NCI-H345 (cell line): Measurements from ENCODE around the gene BARHL1.
A peak's percentile ranks its signal among the peaks of the same experiment; 100 is the strongest.

Experiments used
- DNase-seq: peaks from one replicate; lab custom pipeline; 2025; lab: John Stamatoyannopoulos, UW

Gene BARHL1

DNA sequence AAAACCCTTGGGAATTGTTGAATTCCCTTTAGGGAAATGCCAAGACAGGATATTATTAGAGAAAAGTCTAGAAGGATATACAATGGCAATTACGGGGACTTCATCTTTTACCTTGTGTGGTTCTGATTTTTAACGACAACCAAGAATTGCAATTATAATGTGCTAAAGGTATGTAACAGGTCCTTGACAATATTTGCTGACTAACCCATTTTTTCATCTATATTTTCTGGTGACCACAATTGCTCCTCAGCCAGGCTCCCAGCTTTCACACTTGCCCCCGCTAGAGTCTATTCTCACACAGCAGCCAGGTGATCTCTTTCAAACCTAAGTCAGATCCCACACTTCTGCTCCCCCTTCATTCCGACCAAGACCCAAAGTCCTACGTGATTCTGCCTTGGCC lies 34.3 kb downstream of the BARHL1 start:
- DNase-seq: no peak

DNA sequence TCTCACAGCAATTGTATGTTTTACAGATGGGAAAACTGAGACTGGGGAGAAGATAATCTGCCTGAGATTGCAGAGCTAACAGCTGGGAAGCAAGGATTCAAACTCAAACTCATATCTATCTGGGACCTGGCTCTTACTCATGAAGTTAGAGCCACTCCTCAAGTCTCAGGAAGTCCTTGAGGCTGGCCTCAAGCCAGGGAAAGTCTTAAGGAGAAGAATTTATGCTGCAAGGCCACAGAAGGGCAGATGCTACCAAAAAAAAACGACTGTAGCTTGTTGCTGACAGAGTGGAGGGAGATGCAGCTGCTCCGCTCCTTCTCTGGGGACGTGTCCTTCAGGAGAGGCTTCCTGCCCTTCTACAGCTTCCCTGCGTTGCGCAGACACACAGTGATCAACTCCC lies 39.8 kb downstream of the BARHL1 start:
- DNase-seq: peak; percentile 78

DNA sequence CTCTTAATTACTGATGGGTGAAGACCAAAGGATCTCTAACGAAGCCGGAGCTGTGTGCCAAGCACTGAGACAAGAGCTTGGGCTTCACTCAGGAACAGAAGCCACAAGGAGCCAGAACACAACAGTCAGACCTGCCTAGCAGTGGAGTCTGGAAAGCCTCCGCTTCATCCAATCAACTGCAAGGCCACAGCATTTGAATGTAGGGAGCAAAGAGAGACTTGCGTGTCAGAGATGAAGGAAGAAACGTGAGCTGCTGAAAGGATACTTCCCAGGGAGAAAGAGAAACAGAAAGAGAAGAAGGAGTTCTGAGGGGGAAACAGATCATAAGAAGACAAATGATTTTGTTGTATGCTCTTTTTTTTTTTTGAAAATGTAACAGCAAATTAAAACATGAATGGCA lies 43.9 kb downstream of the BARHL1 start:
- DNase-seq: no peak

DNA sequence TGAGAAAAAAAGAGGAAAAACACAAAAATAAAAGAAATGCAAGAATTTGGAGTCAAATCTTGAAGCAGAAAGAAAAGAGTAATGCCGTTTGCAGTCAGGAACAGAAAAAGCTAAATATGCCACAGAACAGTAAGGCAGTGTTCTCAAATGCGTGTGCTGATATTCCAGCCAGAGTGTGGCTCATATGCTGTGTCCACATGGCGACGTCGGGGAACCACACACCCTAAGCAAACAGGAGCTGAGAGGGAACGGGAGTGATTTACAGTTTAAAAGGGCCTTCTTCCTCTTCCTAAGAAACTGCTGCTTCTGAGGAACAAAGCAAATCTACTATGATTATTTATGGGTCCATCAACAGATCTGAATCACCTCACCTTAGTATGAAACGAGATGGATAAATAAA lies 44.7 kb downstream of the BARHL1 start:
- no peak for DNase-seq

DNA sequence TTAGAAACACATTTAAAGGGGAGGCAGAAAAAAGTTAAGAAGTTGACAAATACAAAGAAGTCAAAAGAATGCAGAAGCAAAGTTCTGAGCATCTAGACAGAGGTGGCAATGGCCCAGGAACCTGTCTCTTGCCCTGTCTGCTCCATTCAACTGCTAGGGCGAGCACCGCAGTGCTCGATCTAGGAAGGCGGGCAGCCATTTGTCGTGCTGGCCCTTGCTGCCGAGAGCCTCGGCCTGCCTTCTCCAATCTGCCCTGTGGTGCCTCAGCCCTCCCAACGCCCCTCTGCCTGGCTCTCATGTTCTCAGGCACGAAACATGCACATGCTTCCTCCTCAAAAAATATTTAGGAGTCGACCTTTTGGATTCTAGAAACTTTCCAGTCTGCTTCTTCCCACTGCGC lies 45.2 kb downstream of the BARHL1 start:
- no peak for DNase-seq

DNA sequence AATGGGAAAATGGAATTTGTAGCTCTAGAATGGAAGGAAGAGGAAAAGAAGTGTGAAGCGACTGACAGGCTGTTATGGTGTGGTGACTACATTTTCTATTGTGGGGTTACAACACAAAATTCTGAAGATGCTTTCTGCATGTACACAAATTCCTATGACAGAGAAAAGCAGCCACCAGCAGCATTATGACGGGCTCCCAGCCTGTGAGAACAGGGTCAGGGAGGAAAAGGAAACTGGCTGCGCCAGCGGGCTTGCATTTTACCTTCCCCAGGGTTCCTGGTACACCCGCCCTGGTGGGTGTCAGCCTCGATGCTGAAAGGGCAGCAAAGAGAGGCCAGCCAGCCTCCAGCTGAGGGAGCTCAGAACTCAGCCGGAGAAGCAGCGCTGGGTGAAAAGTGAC lies 46.3 kb downstream of the BARHL1 start:
- DNase-seq: no peak

DNA sequence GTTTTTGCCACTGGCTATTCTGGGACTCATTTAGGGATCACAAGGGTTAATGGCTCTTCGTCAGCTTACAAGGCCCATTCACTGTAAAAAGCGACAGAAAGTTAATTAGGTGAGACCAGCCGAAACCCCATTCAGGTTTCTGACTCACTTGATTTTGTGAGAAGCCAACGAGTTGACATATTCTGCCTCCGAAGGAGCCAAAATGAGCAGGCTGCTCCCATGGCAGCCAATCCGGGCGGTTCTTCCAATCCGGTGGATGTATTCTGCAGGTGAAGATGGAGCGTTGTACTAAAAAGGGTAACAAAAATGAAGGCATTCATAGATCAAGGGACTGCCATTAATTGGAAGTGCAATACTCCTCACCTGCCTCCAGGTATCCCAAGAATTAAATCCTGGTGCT lies 47.7 kb downstream of the BARHL1 start:
- DNase-seq: peak; percentile 77

DNA sequence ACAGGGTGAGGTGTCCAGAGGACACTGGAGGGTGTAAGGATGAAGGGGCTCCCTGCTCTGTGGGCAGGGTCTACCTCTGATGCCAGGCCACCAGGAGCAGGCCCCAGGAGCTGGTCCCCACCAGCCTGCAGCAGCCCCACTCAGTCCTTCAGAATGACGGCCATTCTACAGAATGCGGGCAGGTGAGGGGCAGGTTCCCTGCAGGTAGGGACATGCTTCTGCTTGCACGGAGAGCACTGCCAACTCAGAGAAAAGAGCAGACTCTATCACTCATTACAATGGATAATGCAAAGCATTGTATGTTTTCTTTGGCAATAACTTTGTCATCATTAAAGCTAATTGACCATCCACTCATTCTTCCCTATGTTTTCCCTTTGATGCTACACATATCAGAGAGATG lies 48.4 kb downstream of the BARHL1 start:
- DNase-seq: peak; percentile 50

DNA sequence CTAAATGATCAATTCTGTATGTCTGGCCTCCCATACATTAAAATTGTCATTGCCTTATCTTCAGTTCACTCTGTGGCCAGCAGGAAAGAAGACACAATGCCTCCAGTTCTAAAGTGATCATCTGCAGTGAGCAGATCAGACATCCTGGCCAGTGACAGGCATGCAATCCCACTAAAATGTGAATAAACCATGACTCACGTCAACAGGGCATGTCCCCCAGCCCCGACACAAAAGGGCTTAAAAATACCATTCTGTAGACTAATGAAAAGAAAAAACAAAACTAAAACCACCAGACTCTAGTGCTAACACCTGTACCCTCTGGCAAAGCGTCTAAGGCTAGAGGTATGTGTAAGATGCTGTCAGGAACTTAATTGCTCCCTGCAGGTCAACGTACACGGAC lies 48.9 kb downstream of the BARHL1 start:
- DNase-seq: peak; percentile 42

DNA sequence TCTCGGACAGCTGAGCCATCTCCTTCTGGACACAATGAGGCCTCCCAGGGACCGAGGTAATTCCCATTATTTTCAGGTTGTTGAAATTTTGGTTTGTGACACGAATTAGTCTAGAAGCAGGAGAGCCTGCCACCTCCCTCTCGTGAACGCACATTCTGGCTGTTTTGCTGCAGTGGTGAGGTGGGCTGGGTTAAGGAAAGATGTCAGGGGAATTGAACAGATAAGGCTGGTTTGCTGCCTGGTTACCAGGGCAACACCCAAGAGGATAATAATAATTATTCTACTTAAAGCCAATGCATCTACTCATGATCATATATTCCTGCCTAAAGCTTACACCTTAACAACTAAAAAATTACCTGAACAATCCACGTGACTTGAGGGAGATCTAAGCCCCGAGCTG lies 49.3 kb downstream of the BARHL1 start:
- no peak for DNase-seq

DNA sequence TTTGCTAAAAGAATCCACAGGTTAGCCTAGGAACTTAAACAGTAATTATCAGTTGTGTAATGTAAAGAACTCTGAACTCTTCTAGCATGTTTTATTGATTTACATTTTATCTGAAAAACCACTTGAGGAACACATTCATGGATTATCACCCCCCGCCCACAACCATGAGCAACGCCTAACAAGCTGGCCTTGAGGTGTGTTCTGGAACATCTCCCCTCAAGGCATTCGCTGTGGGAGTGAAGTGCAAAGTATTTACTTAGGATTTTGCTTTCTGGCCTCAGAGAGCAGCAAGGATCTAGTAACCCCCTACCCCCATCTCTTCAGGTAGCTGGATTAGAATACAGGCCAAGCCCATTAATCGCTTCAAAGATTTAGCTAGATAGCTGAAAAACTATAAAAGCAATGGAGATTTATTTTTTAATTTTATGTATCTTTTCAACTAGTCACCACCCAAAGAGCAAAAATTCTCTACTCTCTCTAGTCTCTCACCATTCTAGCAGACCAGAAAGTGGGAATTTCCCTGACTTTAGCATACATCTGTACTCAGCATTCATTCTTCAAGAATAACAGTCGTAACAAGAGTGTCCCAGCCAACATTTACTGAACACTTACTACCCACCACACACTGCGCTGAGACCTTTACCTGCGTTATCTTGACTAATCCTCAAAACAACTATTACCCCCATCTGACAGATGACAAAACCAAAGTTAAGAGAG lies 50.2 kb downstream of the BARHL1 start:
- peak; percentile 21 for DNase-seq

DNA sequence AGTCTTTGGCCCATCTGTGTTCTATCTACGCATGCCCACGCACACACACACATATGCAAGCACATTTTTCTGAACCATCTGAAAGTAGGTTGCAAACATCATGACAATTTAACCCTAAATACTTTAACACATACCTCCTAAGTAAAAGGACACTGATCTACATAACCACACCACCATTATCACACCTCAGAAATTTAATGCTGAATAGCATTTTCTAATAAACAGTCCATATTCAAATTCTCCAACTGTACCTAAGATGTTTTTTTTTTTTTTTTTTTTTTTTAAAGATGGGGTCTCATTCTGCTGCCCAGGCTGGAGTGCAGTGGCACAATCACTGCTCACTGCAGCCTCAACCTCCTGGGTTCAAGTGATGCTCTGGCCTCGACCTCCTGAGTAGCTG lies 51.9 kb downstream of the BARHL1 start:
- DNase-seq: no peak

DNA sequence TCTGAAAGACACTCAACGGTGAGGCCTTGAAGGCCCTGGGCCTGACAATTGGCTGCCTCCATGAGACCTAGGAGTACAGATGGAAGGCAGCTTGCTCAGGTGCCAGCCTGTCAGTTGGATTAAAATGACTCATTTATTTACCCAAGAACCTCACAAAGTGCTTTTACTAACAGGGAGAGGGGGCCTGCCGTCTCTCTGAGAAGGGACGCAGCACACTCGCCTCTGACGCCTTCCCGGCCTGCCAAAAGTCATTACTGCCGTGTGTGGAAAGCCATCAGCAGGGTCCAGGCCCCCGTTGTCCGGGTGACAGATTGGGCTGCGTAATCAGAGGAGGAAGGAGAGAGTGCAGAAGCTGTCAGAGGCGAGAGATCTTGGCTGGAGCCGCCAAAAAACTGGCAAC lies 54.9 kb downstream of the BARHL1 start:
- peak; percentile 88 for DNase-seq

DNA sequence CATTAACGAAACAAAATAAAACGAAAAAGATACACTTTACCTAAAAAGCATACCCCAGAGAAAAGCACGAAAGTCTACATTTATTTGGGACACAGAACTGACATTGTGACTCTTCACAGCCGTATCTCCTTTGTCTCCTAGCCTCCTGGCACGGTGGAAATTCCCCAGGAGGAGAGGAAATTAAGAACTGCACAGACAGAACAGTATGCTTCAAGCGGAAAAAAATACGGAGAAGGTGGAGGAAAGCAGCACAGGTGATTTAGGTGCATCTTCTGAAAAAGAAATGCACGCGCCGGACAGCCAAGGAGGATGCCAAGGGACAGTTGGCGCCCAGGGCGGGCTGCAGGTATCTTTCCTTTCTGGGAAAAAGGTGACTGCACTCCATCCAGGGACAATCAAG lies 55.4 kb downstream of the BARHL1 start:
- DNase-seq: no peak

DNA sequence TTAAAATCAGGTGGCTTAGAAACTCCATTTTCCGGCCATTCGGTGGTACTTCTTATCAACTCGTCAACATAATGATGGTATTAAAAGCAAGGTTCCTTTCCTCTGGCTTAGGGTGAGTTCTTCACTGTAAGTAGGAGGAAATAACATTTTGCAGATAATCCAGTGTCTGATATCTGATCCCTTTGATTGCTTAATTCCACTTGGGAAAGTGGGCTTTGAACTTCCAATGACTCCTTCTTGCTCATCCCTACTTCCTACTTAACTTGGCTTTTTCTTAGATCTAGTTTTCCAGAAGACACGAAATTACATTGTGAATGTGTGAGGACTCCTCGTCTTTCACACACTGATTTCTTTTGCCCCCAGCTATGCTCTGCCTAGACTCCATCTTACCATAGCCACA lies 55.8 kb downstream of the BARHL1 start:
- no peak for DNase-seq

DNA sequence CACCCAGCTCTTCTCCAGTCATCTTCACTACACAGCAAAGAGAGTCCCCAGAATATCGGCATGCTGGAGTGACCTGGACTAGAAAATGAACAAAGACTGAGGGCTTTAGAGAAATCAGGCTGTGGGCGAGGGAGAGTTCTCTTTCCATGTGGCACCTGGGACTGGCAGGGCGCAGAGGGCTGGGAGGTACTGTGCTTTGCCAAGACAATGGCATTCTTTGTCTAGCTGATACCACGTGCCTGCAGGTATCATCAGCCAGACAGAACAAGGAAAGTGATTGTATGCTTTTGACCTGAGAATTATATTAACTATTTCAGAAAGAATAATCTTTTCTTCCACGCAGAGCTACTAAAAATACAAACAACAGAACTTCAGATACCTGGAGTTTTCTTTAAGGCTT lies 56.9 kb downstream of the BARHL1 start:
- peak; percentile 14 for DNase-seq
